Bronchial epithelial cell (primary cell): Measurements from ENCODE around the gene ZNF581. TPM values are rescaled to one million over a fixed set of nuclear protein-coding genes. Genes with fewer than 3 reads are reported as not detected.

ENCODE experiments used
- DNase-seq: peaks from one replicate; pipeline ENCODE4 v3.0.0-alpha.2; 2010; ENCODE audit warnings: low read depth
- FAIRE-seq: peaks from 2 replicates; lab custom pipeline; 2011; peaks lifted over from hg19 to GRCh38; lab: Jason Lieb, UNC
- H3K27me3 ChIP-seq: 2 replicates; pipeline ENCODE4 v1.5.1; 2011; ENCODE audit warnings: low read length; ENCODE audit not compliant: control insufficient read depth, insufficient read depth
- H3K36me3 ChIP-seq: 2 replicates; pipeline ENCODE4 v1.5.1; 2011; ENCODE audit warnings: low read length; ENCODE audit not compliant: control insufficient read depth, insufficient read depth
- H3K4me3 ChIP-seq: 2 replicates; pipeline ENCODE4 v1.5.1; 2011; ENCODE audit warnings: mild to moderate bottlenecking, low read depth, low read length, control low read depth
- CTCF ChIP-seq: IDR thresholded peaks from 2 replicates; pipeline ENCODE4 v1.5.1; 2011; ENCODE audit warnings: mild to moderate bottlenecking, moderate library complexity, low read length, control low read depth, inconsistent platforms; ENCODE audit not compliant: insufficient read depth, severe bottlenecking
- total RNA-seq: library from RNA; depleted of rRNA; stranded (reverse); fragments of >200 nt; gene quantifications from 2 replicates; pipeline ENCODE4 v1.2.1, GENCODE V29; 2014

Gene ZNF581
- total RNA-seq, 1 donor from 2014 or later = 19.2 TPM

- Histone ChIP-seq H3K4me3 (no peak overlapping the region), H3K36me3 (peaks cover 10% of the 10 kb centered on the region), H3K27me3 (no peaks in the 10 kb centered on the region)
- FAIRE-seq = no peak
- no peak for TF ChIP-seq CTCF
- no peak for DNase-seq
Observed at GRCh38 chr19:55602104-55603001, 41.1 kb upstream of the ZNF581 start.

- TF ChIP-seq CTCF = no peak
- FAIRE-seq (no peak), DNase-seq (no peak)
- Histone ChIP-seq H3K27me3 (no peaks in the 10 kb centered on the region), H3K4me3 (no peak overlapping the region), H3K36me3 (peaks cover 9% of the 10 kb centered on the region)
Observed at GRCh38 chr19:55603115-55603514, 40.3 kb upstream of the ZNF581 start.

- DNase-seq (no peak), FAIRE-seq (no peak)
- TF ChIP-seq CTCF = no peak
- Histone ChIP-seq H3K36me3 (peaks cover 9% of the 10 kb centered on the region), H3K4me3 (no peak overlapping the region), H3K27me3 (no peaks in the 10 kb centered on the region)
Observed at GRCh38 chr19:55603581-55604292, 39.7 kb upstream of the ZNF581 start.

- Histone ChIP-seq H3K4me3 (peak overlapping the region; percentile 62), H3K27me3 (no peaks in the 10 kb centered on the region), H3K36me3 (peaks cover 13% of the 10 kb centered on the region)
- no peak for TF ChIP-seq CTCF
- FAIRE-seq = no peak
- peak; percentile 91 for DNase-seq
Observed at GRCh38 chr19:55605207-55605636, 38.2 kb upstream of the ZNF581 start.

- FAIRE-seq (no peak), DNase-seq (peak; percentile 78)
- H3K4me3 ChIP-seq = peak within 1 kb of the TSS; percentile 62
- peak; percentile 86 for TF ChIP-seq CTCF
- no peaks in the 10 kb centered on the region for H3K27me3 ChIP-seq
- H3K36me3 ChIP-seq = peaks cover 13% of the 10 kb centered on the region
Observed at GRCh38 chr19:55605637-55606470, 37.6 kb upstream of the ZNF581 start, which contains the start of gene ZNF865. ZNF865 (plus strand) TSS chr19:55605647; CDS start chr19:55613619, 7,972 bp downstream.
